IPS-11a (cell line): ENCODE results near the gene APAF1.
"Not testable (repeated sequence)": the region's sequence is repeated elsewhere in the genome, so short reads cannot be mapped to it uniquely, and the experiment has no call there.

Experiments used
- H3K4me3 ChIP-seq: one replicate; pipeline ENCODE4 v1.5.1; 2013; ENCODE audit warnings: low read depth, low read length, control low read depth

Gene APAF1

DNA sequence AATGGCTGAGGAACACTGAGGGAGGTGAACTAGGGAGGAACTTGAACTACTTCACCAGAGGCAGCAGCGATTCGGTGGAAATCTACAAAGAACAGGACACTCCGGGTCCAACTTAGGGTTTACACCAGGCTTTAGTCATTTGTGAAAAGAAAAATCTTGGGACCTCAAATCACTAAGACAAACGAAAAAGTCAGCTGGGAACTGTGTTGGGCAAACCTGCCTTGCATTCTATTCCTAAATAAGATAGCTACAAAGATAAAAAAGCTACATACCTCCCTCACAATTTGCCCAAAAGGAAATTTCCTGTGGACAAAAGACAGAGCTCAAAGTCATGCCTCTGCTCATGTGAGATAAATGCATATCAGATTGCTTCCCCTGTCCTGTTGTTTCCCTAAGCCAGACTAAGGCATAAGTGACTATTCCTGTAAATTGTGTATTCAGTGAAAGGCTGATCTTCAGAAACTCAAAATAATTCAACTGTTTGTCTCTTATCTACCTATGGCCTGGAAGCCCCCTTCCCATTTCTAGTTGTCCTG is 106.6 kb downstream of the APAF1 start:
- H3K4me3 ChIP-seq = no peak overlapping the region

DNA sequence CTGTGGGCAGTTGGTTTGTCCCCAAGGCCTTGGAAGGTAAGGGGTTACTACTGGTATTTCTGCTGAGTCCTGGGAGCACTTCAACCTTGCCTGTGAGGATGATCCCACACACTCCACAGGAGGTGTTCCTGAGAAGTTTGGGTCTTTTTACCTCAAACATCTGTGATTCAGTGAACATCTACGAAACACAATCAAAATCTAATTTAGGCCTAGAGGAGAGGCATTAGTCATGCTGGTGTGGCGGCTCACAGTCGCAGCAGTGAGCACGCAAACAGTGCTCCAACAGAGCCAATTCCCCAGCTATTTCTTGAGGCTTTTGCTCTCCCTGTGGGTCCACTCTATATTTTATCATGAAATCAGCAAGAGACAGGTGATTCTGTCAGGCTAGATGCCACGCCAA is 107.6 kb downstream of the APAF1 start:
- H3K4me3 ChIP-seq = no peak overlapping the region

DNA sequence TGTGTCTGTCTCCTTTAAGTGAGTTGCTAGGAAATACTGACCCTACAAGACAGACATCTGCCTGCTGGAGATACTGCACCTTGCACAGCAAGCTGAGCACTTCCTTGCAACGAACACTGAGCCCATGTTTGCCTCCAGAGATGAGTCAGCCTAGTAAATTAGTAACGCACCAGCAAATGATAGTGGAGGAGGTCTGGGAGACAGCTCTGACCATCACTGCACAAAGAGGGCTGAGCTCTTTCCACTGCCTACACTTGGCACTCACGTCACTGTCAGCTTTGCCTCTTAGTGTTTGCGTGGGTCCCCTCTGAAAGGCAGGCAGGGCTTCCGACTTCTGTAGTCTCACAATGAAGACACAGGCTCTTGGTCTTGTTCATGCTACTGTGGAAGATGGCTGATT is 109.0 kb downstream of the APAF1 start:
- H3K4me3 ChIP-seq = no peak overlapping the region

DNA sequence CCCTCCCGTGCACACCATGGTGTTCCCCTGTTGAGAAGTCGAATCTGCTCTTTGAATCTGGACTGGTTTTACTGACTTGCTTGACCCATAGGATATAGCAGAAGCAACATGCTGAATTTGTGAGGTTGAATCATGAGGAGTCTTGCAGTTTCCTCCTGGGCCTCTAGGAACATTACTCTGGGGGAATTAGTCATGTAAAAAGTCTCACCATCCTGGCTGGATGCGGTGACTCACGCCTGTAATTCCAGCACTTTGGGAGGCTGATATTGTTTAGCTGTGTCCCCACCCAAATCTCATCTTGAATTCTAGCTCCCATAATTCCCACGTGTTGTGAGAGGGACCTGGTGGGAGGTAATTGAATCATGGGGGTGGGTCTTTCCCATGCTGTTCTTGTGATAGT is 110.8 kb downstream of the APAF1 start:
- H3K4me3 ChIP-seq = not testable (repeated sequence)

DNA sequence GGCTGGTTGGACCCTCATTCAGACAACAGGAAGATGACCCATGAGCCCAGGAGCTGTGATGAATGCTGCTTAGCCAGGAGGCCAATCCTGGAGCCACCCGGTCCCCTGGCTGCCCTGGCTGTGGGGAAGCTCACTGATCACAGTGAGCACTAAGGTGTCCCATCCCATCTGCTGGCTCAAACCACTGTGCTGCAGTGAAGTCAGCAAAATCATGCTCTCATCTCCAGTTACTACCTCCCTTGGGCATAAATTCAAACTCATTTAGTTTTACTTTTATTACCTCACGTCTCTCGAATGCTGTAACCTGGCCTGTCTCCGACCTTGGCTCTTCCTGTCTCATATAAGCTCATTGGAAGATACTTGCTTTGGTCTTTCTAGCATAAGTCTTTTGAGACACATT is 112.4 kb downstream of the APAF1 start:
- H3K4me3 ChIP-seq = no peak overlapping the region

DNA sequence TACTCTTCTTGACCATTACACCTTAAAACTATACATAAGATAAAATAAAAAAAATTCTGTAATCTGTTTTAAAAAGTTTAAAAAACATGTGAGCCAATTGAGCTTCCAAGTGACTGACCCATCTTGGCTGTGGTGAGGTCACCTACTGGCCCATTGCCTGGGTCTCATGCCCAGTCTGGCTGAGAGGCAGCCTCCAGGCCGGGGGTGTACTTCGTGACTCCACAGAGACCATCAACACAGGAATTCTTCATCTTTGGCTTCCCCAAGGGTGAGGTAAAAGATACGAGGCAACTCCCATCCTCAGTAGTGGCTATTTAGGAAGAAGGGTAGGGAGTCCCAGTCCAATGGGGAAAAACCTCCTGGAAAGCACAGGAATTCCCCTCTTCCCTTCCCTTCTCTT is 113.2 kb downstream of the APAF1 start:
- H3K4me3 ChIP-seq = no peak overlapping the region

DNA sequence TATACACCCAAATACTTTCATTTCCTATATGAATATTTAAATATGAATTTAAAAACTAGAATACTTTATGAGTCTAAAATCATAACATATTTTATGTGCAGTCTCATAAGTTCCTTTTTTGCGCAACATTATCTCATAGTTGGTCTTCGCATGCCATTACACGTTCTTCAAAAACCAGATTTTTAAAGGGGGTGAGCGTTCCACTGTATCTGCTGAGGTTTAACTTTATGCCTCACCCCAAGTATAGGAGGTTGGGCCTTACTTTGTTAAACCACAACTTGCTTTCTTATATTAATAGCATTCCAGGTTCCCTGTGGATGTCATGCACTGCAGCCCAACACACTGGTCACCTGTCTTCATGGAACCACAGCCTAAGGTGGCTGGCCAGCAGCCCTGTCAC is 118.6 kb downstream of the APAF1 start:
- no peak overlapping the region for H3K4me3 ChIP-seq

DNA sequence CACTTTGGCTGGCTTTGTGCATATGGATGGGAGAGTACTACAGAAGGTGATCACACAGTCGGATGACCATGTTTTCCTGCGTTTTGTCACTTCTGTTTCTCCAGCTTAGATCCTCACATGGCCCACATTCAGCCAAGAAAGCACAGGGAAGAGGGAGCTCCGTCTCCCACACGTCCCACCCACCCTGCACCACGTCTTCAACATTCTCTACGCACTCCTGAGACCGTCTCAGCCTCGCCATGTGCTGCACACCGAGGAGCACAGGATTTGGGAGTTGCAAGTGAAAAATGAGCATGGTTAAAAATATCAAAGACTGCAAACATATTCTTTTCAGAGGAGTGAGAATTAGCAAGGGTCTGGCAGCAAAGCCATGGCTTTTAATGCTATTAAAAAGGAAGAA is 122.2 kb downstream of the APAF1 start:
- H3K4me3 ChIP-seq = no peak overlapping the region

DNA sequence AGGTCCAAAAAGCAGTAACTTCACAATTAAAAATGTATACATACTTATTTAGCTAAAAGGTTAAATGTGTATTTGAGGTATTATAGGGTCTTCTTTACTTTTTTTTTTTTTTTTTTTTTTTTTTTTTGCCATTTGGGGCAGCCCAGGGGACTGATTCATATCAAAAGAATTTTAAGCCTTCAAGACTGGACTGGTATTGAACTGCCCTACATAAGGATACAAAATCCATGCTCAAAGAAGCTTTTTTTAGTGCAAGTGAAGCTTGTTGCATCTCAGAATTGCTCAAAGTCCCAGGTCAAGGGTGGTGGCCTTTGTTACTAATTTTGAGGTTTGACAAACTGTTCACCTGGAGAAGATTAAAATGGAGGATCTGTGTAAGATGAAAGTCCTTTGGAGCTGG is 124.0 kb downstream of the APAF1 start:
- no peak overlapping the region for H3K4me3 ChIP-seq

DNA sequence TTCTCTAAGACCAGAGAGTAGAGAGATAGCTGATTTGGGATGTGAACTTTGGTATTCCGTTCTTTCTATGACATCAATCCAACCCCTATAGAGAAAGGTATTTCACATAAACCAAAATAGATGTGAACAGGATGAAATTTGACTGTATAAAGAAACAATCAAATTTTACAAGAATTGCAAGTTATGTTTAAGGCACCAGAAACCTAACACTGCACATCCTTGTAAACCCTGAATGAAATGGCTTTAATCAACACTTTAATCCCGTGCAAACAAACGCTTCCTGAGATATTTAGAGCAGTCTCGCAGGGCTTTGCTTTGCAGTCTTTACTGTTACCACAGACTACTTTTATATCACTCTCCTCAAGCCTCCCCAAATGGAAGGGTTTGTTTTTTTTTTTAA is 125.1 kb downstream of the APAF1 start:
- no peak overlapping the region for H3K4me3 ChIP-seq

DNA sequence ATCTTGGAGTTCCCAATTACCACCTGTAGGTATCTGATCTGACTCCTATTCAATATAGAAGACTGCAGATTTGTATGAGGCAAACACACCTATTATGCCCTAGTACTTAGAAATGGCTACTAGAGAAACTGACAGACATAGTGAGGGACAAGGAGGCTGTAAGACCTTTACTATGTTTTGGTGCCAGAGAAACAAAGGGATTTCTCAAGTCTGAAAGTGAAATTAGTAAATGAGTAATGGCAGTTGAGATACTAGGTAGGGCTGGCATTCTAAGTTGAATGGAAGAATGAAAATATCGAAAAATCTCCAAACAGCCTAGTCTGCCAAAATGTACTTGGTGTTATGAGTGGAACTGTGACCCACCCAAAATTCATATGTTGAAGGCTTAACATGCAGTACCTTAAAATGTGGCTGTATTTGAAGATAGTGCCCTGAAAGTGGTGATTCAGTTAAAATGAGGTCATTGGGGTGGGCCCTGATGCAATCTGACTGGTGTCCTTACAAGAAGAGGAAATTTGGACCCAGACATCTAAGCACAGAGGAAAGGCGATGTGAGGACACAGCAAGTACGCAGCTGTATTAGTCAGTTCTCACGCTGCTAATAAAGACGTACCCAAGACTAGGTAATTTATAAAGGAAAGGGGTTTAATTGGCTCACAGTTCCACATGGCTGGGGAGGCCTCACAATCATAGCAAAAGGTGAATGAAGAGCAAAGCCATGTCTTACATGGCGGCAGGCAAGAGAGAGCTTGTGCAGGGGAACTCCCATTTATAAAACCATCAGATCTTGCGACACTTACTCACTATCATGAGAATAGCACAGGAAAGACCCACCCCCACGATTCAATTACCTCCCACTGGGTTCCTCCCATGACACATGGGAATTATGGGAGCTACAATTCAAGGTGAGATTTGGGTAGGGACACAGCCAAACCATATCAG is 127.0 kb downstream of the APAF1 start:
- H3K4me3 ChIP-seq = no peak overlapping the region

DNA sequence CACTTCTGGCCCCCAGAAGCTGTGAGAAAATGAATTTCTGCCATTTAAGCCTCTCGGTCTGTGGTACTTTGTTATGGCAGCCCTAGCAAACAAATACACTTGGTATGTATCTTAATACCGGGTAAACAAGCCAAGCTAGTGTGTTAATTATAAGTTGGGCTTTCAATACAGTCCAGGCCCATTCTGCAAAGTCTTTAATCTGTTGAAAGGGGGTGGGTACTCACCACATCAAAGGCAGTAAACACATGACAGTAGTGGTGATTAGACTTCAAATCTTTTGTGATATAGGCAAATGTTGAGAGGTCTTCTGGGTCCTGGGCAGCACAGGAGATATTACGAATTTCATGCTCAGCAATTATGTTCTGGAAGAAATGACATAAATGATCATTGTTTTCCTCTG is 127.7 kb downstream of the APAF1 start:
- no peak overlapping the region for H3K4me3 ChIP-seq

DNA sequence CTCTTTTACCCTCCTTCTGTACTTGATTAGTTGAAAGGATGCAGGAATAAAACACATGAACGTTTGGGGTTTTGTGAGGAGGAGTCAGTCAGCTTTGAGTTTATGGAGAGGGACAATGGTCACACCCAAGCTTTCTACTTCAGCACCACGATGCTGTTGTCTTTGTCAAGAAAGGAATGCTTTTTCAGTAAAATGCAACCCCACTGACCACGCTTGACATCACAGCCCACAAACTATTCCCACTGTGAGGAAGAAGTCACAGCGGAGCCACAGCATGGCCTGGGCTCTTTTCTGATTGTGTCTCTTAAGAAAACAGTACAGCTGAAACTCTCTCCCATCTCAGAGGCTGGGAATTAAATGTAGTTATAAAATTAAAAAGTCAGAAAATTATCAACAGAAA is 135.2 kb downstream of the APAF1 start:
- H3K4me3 ChIP-seq = no peak overlapping the region

DNA sequence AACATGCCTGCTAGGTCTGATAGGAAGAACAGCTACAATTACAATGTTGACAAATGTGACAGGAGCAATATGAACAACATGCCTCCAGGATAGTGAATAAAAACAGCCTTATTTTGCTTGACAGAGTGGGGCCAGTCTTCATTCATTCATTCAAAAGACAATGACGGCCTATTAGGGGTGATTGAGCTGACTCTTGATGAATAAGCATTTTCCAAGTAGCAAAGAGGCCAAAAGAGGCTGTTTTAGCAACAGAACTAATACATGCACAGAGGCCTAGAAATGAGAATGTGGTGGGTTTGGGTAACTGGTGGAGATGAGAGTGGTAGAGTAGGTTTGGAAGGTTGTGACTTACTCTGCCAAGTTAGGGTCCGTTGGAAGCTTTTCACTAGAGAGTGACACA is 138.3 kb downstream of the APAF1 start:
- no peak overlapping the region for H3K4me3 ChIP-seq
